ENCODE measurements around the gene STX7. TPM values are rescaled to one million over a fixed set of nuclear protein-coding genes. Genes with fewer than 3 reads are reported as not detected.
A peak's percentile ranks its signal among the peaks of the same experiment; 100 is the strongest.

The STX7 gene
- total and polyA plus RNA-seq, 2 donors (not counting 3 experiments of a cell fraction or from before 2014, with no cell fraction given), result 13.4 to 45.5 TPM

- peak; percentile 93 for DNase-seq (ENCODE audit: low read depth, low spot score)
Measured at GRCh38 chr6:132504757-132505156, 8.2 kb downstream of the STX7 start.

More at GRCh38 chr6:132504757-132505156, 8.2 kb downstream of the STX7 start:
- Histone ChIP-seq H3K27me3 (ENCODE audit: control insufficient read depth in 2 of 2, insufficient read depth in 2 of 2, low read length in 2 of 2) (no peaks in the 10 kb centered on the region), H3K36me3 (ENCODE audit: control insufficient read depth in 2 of 2, extremely low read depth in 1 of 2, insufficient read depth in 2 of 2, low read length in 2 of 2) (peaks cover 5 to 10% of the 10 kb centered on the region in 2 experiments), H3K4me2 (ENCODE audit: insufficient read depth, low read length) (peak overlapping the region; percentile 68), H3K27ac (ENCODE audit: insufficient read depth, low read depth, low read length) (peak overlapping the region; percentile 68), H3K4me3 (replicated peaks in 1 of 3; ENCODE audit: insufficient read depth in 1 of 3, low read depth in 1 of 3, low read length in 3 of 3) (no peak overlapping the region), H3K79me2 (ENCODE audit: control insufficient read depth, insufficient read depth, low read length) (peaks cover 67% of the 10 kb centered on the region), H3K9ac (replicated peaks; ENCODE audit: extremely low read depth, insufficient read depth, low read length) (no peak overlapping the region), H3K4me1 (ENCODE audit: control insufficient read depth, extremely low read depth, insufficient read depth, low read length) (peaks cover 24% of the 10 kb centered on the region), H2AFZ (ENCODE audit: low read depth, low read length) (no peak overlapping the region), H4K20me1 (replicated peaks; ENCODE audit: control insufficient read depth, extremely low read depth, insufficient read depth, low read length) (no peaks in the 10 kb centered on the region), H3K9me1 (replicated peaks; ENCODE audit: control insufficient read depth, extremely low read depth, insufficient read depth, low read length) (no peaks in the 10 kb centered on the region), H3K9me3 (replicated peaks; ENCODE audit: control insufficient read depth, insufficient read depth, low read length) (no peaks in the 10 kb centered on the region)
- ChIA-PET CTCF (interaction anchor here (1.0 to 1.5 kb wide), 2 partner anchors 20 to 206 kb away, joined by 4 read pairs; no protein-coding TSS in a partner anchor), POLR2A (no interaction called here)
- no TSS peak for BruUV-seq (replicated peaks)
- dilution Hi-C loops (cut with MboI; ENCODE audit: extremely low pct_ligation_motif_present, low sequenced_read_pairs), result no loop called here
- TF ChIP-seq CTCF (IDR thresholded peaks at IDR 0.05; ENCODE audit: extremely low read depth in 1 of 2, insufficient read depth in 1 of 2, low read depth in 1 of 2, low read length in 2 of 2) (no peak), MYC (IDR thresholded peaks at IDR 0.05; ENCODE audit: low read depth, low read length) (peak; percentile 97), JUN (IDR thresholded peaks at IDR 0.05; ENCODE audit: borderline replicate concordance, insufficient read depth, insufficient read length, low read depth) (peak; percentile 46), FOS (IDR thresholded peaks at IDR 0.05; ENCODE audit: borderline replicate concordance, insufficient read depth, low read length) (peak; percentile 62), POLR2A (IDR thresholded peaks at IDR 0.05; ENCODE audit: low read depth, low read length) (no peak), MAX (IDR thresholded peaks at IDR 0.05; ENCODE audit: insufficient read depth, insufficient read length) (peak; percentile 96), EZH2 (IDR thresholded peaks at IDR 0.05; ENCODE audit: borderline replicate concordance, low read depth, low read length, severe bottlenecking) (no peak), GATA2 (IDR thresholded peaks at IDR 0.05; ENCODE audit: insufficient read depth, insufficient read length, low read depth, low read length) (no peak), POLR2AphosphoS5 (IDR thresholded peaks at IDR 0.05; ENCODE audit: insufficient read depth, low read depth, low read length) (peak; percentile 67)
- FAIRE-seq, result peak; percentile 93
- intact Hi-C loops (cut with micrococcal nuclease), result loop anchor here (2.0 kb wide), 1 partner anchor 14 kb away; no protein-coding TSS in a partner anchor

All from endothelial cell of umbilical vein (primary cell).